HepG2 (cell line): ENCODE measurements around the gene HEXD. TPM values are rescaled to one million over a fixed set of nuclear protein-coding genes. Genes with fewer than 3 reads are reported as not detected.
A peak's percentile ranks its signal among the peaks of the same experiment; 100 is the strongest.

Experiments
- ATF7 ChIP-seq, 2 experiments: fragments of 450-650 bp in 1 of 2; sonication (generic) in 1 of 2; formaldehyde crosslinking in 1 of 2; IDR thresholded peaks; 2 replicates each; pipeline versions ENCODE4 v1.4.0 to v1.6.1; 2016 to 2020; ENCODE audit warnings: antibody characterized with exemption in 1 of 2, mild to moderate bottlenecking in 1 of 2, missing genetic modification reagents in 1 of 2
- HOXD1 ChIP-seq: sonication (generic); formaldehyde crosslinking; IDR thresholded peaks from 2 replicates; pipeline ENCODE4 v1.5.0; 2020; ENCODE audit warnings: missing genetic modification reagents
- KAT2B ChIP-seq: fragments of 150-350 bp; IDR thresholded peaks from 2 replicates; pipeline ENCODE4 v1.6.1; 2014; ENCODE audit warnings: low read depth, low read length, borderline replicate concordance
- MYNN ChIP-seq: sonication (generic); formaldehyde crosslinking; IDR thresholded peaks from 2 replicates; pipeline ENCODE4 v1.4.0; 2020; ENCODE audit warnings: mild to moderate bottlenecking, low read depth, missing genetic modification reagents
- NBN ChIP-seq: fragments of 450-650 bp; conservative IDR thresholded peaks from 2 replicates; pipeline ENCODE4 v1.6.1; 2017
- NFE2L2 ChIP-seq: fragments of 150-350 bp; IDR thresholded peaks from 2 replicates; pipeline ENCODE4 v1.6.1; 2014; ENCODE audit warnings: low read length
- RBFOX2 ChIP-seq: fragments of 200-400 bp; formaldehyde crosslinking; IDR thresholded peaks from 2 replicates; pipeline ENCODE4 v1.6.1; 2017; ENCODE audit warnings: low read depth, mild to moderate bottlenecking, low read length
- RXRB ChIP-seq: IDR thresholded peaks from 2 replicates; pipeline ENCODE4 v1.6.1; 2016; ENCODE audit warnings: borderline replicate concordance, missing genetic modification reagents, missing compliant biosample characterization
- SSRP1 ChIP-seq: IDR thresholded peaks from 2 replicates; pipeline ENCODE4 v1.6.1; 2016; ENCODE audit warnings: control low read depth
- TRAFD1 ChIP-seq: sonication (generic); formaldehyde crosslinking; IDR thresholded peaks from 2 replicates; pipeline ENCODE4 v1.5.1; 2020; ENCODE audit warnings: missing genetic modification reagents, mild to moderate bottlenecking, borderline replicate concordance
- U2AF2 ChIP-seq: fragments of 200-400 bp; formaldehyde crosslinking; IDR thresholded peaks from 2 replicates; pipeline ENCODE4 v1.6.1; 2017; ENCODE audit warnings: low read depth, mild to moderate bottlenecking, low read length
- ZNF441 ChIP-seq: sonication (generic); formaldehyde crosslinking; IDR thresholded peaks from 2 replicates; pipeline ENCODE4 v1.7.0; 2021; ENCODE audit warnings: missing genetic modification reagents, borderline replicate concordance
- ZNF468 ChIP-seq: sonication (generic); formaldehyde crosslinking; IDR thresholded peaks from 2 replicates; pipeline ENCODE4 v1.8.0; 2022; ENCODE audit warnings: mild to moderate bottlenecking, moderate library complexity, missing genetic modification reagents
- ZNF549 ChIP-seq: sonication (generic); formaldehyde crosslinking; IDR thresholded peaks from 2 replicates; pipeline ENCODE4 v1.5.0; 2020; ENCODE audit warnings: missing genetic modification reagents
- polyA plus RNA-seq, 8 experiments: library from polyadenylated mRNA; depleted of rRNA in 3 of 8; stranded (reverse) in 7 of 8; unstranded in 1 of 8; fragments of >200 nt; fragmentation: Illumina TruSeq in 4 of 8; extraction: Trizol in 4 of 8; gene quantifications; 2 replicates each; pipeline versions ENCODE4 v1.2.1 to v1.2.3, GENCODE V29; 2011 to 2016; ENCODE audit warnings: low read depth in 4 of 8, missing spikeins in 1 of 8, mixed read lengths in 1 of 8; ENCODE audit not compliant: insufficient read depth in 1 of 8
- total RNA-seq, 5 experiments: library from RNA; depleted of rRNA; stranded (reverse); fragments of >200 nt; fragmentation: Illumina TruSeq; extraction: Trizol; gene quantifications; 2 replicates each; pipeline ENCODE4 v1.2.3, GENCODE V29; 2016; ENCODE audit warnings: low read depth in 1 of 5
- TF ChIP-seq, protein P1 (sequence below): sonication (generic); formaldehyde crosslinking; IDR thresholded peaks from 2 replicates; pipeline ENCODE4 v1.5.0; 2020; ENCODE audit warnings: missing genetic modification reagents
- TF ChIP-seq, protein P2 (sequence below): IDR thresholded peaks from 2 replicates; pipeline ENCODE4 v1.6.1; 2018; ENCODE audit warnings: missing genetic modification reagents, mild to moderate bottlenecking, missing compliant biosample characterization
- TF ChIP-seq, protein P3 (sequence below): sonication (generic); IDR thresholded peaks from 2 replicates; pipeline ENCODE4 v1.6.1; 2016; ENCODE audit warnings: low read depth, borderline replicate concordance
- TF ChIP-seq, protein P4 (sequence below): IDR thresholded peaks from 2 replicates; pipeline ENCODE4 v1.6.1; 2012; ENCODE audit warnings: inconsistent platforms
- TF ChIP-seq, protein P5 (sequence below): sonication (generic); formaldehyde crosslinking; IDR thresholded peaks from 2 replicates; pipeline ENCODE4 v1.4.0; 2020; ENCODE audit warnings: missing genetic modification reagents
- TF ChIP-seq, protein P6 (sequence below): sonication (generic); formaldehyde crosslinking; IDR thresholded peaks from 2 replicates; pipeline ENCODE4 v1.4.0; 2020; ENCODE audit warnings: mild to moderate bottlenecking, missing genetic modification reagents, borderline replicate concordance

The HEXD gene
- total and polyA plus RNA-seq, 2 of the 13 experiments (the other 11 are each of a cell fraction or from before 2014, with no cell fraction given), result 22.3 to 41.8 TPM

GRCh38 chr17:82458179-82458884, 40.2 kb downstream of the HEXD start, which contains the start of gene NARF (continued):
- TF ChIP-seq, protein P1, sequence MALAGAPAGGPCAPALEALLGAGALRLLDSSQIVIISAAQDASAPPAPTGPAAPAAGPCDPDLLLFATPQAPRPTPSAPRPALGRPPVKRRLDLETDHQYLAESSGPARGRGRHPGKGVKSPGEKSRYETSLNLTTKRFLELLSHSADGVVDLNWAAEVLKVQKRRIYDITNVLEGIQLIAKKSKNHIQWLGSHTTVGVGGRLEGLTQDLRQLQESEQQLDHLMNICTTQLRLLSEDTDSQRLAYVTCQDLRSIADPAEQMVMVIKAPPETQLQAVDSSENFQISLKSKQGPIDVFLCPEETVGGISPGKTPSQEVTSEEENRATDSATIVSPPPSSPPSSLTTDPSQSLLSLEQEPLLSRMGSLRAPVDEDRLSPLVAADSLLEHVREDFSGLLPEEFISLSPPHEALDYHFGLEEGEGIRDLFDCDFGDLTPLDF (CRISPR knock-in tag), result peak; percentile 87
- peak; percentile 74 for TF ChIP-seq MYNN (CRISPR knock-in tag)
- no peak for TF ChIP-seq KAT2B
- TF ChIP-seq TRAFD1 (CRISPR knock-in tag), result no peak
- TF ChIP-seq, protein P2, sequence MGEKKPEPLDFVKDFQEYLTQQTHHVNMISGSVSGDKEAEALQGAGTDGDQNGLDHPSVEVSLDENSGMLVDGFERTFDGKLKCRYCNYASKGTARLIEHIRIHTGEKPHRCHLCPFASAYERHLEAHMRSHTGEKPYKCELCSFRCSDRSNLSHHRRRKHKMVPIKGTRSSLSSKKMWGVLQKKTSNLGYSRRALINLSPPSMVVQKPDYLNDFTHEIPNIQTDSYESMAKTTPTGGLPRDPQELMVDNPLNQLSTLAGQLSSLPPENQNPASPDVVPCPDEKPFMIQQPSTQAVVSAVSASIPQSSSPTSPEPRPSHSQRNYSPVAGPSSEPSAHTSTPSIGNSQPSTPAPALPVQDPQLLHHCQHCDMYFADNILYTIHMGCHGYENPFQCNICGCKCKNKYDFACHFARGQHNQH (CRISPR knock-in tag), result peak; percentile 95
- peak; percentile 64; the same call in 1 of the 2 replicates for TF ChIP-seq HOXD1
- TF ChIP-seq NFE2L2, result no peak
- TF ChIP-seq, protein P3, sequence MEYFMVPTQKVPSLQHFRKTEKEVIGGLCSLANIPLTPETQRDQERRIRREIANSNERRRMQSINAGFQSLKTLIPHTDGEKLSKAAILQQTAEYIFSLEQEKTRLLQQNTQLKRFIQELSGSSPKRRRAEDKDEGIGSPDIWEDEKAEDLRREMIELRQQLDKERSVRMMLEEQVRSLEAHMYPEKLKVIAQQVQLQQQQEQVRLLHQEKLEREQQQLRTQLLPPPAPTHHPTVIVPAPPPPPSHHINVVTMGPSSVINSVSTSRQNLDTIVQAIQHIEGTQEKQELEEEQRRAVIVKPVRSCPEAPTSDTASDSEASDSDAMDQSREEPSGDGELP, result no peak
- TF ChIP-seq SSRP1, result no peak
- TF ChIP-seq RBFOX2, result peak; percentile 100
- TF ChIP-seq, protein P4, sequence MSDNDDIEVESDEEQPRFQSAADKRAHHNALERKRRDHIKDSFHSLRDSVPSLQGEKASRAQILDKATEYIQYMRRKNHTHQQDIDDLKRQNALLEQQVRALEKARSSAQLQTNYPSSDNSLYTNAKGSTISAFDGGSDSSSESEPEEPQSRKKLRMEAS, result peak; percentile 68
- TF ChIP-seq, protein P5, sequence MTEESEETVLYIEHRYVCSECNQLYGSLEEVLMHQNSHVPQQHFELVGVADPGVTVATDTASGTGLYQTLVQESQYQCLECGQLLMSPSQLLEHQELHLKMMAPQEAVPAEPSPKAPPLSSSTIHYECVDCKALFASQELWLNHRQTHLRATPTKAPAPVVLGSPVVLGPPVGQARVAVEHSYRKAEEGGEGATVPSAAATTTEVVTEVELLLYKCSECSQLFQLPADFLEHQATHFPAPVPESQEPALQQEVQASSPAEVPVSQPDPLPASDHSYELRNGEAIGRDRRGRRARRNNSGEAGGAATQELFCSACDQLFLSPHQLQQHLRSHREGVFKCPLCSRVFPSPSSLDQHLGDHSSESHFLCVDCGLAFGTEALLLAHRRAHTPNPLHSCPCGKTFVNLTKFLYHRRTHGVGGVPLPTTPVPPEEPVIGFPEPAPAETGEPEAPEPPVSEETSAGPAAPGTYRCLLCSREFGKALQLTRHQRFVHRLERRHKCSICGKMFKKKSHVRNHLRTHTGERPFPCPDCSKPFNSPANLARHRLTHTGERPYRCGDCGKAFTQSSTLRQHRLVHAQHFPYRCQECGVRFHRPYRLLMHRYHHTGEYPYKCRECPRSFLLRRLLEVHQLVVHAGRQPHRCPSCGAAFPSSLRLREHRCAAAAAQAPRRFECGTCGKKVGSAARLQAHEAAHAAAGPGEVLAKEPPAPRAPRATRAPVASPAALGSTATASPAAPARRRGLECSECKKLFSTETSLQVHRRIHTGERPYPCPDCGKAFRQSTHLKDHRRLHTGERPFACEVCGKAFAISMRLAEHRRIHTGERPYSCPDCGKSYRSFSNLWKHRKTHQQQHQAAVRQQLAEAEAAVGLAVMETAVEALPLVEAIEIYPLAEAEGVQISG, result peak; percentile 85; the same call in 1 of the 2 replicates
- peak; percentile 87; the same call in 1 of the 2 replicates for TF ChIP-seq ZNF468
- TF ChIP-seq, protein P6, sequence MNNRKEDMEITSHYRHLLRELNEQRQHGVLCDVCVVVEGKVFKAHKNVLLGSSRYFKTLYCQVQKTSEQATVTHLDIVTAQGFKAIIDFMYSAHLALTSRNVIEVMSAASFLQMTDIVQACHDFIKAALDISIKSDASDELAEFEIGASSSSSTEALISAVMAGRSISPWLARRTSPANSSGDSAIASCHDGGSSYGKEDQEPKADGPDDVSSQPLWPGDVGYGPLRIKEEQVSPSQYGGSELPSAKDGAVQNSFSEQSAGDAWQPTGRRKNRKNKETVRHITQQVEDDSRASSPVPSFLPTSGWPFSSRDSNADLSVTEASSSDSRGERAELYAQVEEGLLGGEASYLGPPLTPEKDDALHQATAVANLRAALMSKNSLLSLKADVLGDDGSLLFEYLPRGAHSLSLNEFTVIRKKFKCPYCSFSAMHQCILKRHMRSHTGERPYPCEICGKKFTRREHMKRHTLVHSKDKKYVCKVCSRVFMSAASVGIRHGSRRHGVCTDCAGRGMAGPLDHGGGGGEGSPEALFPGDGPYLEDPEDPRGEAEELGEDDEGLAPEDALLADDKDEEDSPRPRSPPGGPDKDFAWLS, result peak; percentile 78
- TF ChIP-seq NBN, result no peak
- peak; percentile 85; the same call in 1 of the 2 replicates for TF ChIP-seq ZNF441 (CRISPR knock-in tag)
- no peak for TF ChIP-seq ZNF549
- no peak for TF ChIP-seq RXRB
- no peak for TF ChIP-seq U2AF2
- no peak for TF ChIP-seq ATF7 (IDR thresholded peaks at IDR 0.05)
- TF ChIP-seq ATF7 (CRISPR knock-in tag; IDR thresholded peaks at IDR 0.05), result peak; percentile 84
